Neural crest cell (in vitro differentiated cells): Measurements from ENCODE around the gene SCN5A. TPM values are rescaled to one million over a fixed set of nuclear protein-coding genes. Genes with fewer than 3 reads are reported as not detected.

Experiments
- DNase-seq: peaks from one replicate; pipeline ENCODE4 v3.0.0; 2021; ENCODE audit warnings: low read depth, mixed read lengths, low spot score
- H3K27ac Mint-ChIP-seq: one replicate; pipeline ENCODE4 v1.8.0; 2021; ENCODE audit warnings: mild to moderate bottlenecking, mixed read lengths; ENCODE audit not compliant: unreplicated experiment
- H3K27me3 Mint-ChIP-seq: 2 replicates; pipeline ENCODE4 v1.8.0; 2021; ENCODE audit warnings: low read depth, mild to moderate bottlenecking, mixed read lengths
- H3K36me3 Mint-ChIP-seq: 2 replicates; pipeline ENCODE4 v1.8.0; 2021; ENCODE audit warnings: low read depth, mild to moderate bottlenecking, mixed read lengths
- H3K4me1 Mint-ChIP-seq: 2 replicates; pipeline ENCODE4 v1.8.0; 2021; ENCODE audit warnings: mixed read lengths
- H3K4me3 Mint-ChIP-seq: one replicate; pipeline ENCODE4 v1.8.0; 2021; ENCODE audit warnings: mild to moderate bottlenecking, mixed read lengths
- H3K9me3 Mint-ChIP-seq: 2 replicates; pipeline ENCODE4 v1.8.0; 2021; ENCODE audit warnings: mixed read lengths
- CTCF ChIP-seq: fragments of 200-600 bp; sonication (generic); conservative IDR thresholded peaks from 2 replicates; pipeline ENCODE4 v1.5.0; 2021; ENCODE audit warnings: antibody characterized with exemption, mild to moderate bottlenecking
- total RNA-seq: library from RNA; stranded (reverse); gene quantifications from 2 replicates; pipeline ENCODE4 v1.2.1, GENCODE V29; 2021

The SCN5A gene
- total RNA-seq, 1 donor from 2014 or later = 1.2 TPM

GRCh38 chr3:38606561-38606960 is 42.9 kb downstream of the SCN5A start:
- Mint-ChIP-seq H3K27me3 (no peaks in the 10 kb centered on the region), H3K9me3 (no peaks in the 10 kb centered on the region), H3K36me3 (no peaks in the 10 kb centered on the region), H3K27ac (no peak overlapping the region), H3K4me3 (no peak overlapping the region), H3K4me1 (peaks cover 4% of the 10 kb centered on the region)
- TF ChIP-seq CTCF = no peak
- DNase-seq = no peak

GRCh38 chr3:38605981-38606380 is 43.5 kb downstream of the SCN5A start:
- Mint-ChIP-seq H3K27me3 (no peaks in the 10 kb centered on the region), H3K36me3 (no peaks in the 10 kb centered on the region), H3K4me1 (peaks cover 4% of the 10 kb centered on the region), H3K9me3 (no peaks in the 10 kb centered on the region), H3K27ac (no peak overlapping the region), H3K4me3 (no peak overlapping the region)
- no peak for TF ChIP-seq CTCF
- no peak for DNase-seq

GRCh38 chr3:38604246-38604645 is 45.2 kb downstream of the SCN5A start:
- Mint-ChIP-seq H3K4me3 (no peak overlapping the region), H3K36me3 (no peaks in the 10 kb centered on the region), H3K9me3 (no peaks in the 10 kb centered on the region), H3K27me3 (no peaks in the 10 kb centered on the region), H3K4me1 (peaks cover 4% of the 10 kb centered on the region), H3K27ac (no peak overlapping the region)
- no peak for TF ChIP-seq CTCF
- DNase-seq = no peak

GRCh38 chr3:38603731-38604131 is 45.8 kb downstream of the SCN5A start:
- H3K27me3 Mint-ChIP-seq = no peaks in the 10 kb centered on the region
- no peaks in the 10 kb centered on the region for H3K36me3 Mint-ChIP-seq
- H3K4me3 Mint-ChIP-seq = no peak overlapping the region

GRCh38 chr3:38602576-38603250 is 46.8 kb downstream of the SCN5A start:
- DNase-seq = no peak
- Mint-ChIP-seq H3K4me1 (peaks cover 4% of the 10 kb centered on the region), H3K36me3 (no peaks in the 10 kb centered on the region), H3K27me3 (peaks cover 5% of the 10 kb centered on the region), H3K27ac (no peak overlapping the region), H3K4me3 (no peak overlapping the region), H3K9me3 (no peaks in the 10 kb centered on the region)
- TF ChIP-seq CTCF = no peak

More at GRCh38 chr3:38603731-38604131, 45.8 kb downstream of the SCN5A start:
- no peak for TF ChIP-seq CTCF
- H3K4me1 Mint-ChIP-seq = peaks cover 4% of the 10 kb centered on the region
- no peaks in the 10 kb centered on the region for H3K9me3 Mint-ChIP-seq
- DNase-seq = no peak
- no peak overlapping the region for H3K27ac Mint-ChIP-seq
